Right ventricle myocardium superior (tissue), 1 donor: ENCODE measurements around the gene P4HA3. TPM values are rescaled to one million over a fixed set of nuclear protein-coding genes. Genes with fewer than 3 reads are reported as not detected.

Experiments used
- ATAC-seq: fragments of 200-7000 bp; cut with Tn5 transposase; one replicate; pipeline ENCODE4 v1.9.1; 2020; ENCODE audit warnings: mild to moderate bottlenecking; ENCODE audit not compliant: poor library complexity
- DNase-seq: peaks from one replicate; pipeline ENCODE4 v3.0.0-alpha.2; 2020
- intact Hi-C: fragments of 100-400 bp; cut with DNase I; formaldehyde crosslinking; loops from one replicate; pipeline ENCODE4 v1.11.2; 2022
- total RNA-seq: library from RNA; stranded (reverse); fragmentation: NEBNext Ultra II Directional; extraction: Animal tissue kit (Norgen Biotek cat#: 25700); gene quantifications from one replicate; pipeline ENCODE4 v1.2.1, GENCODE V29; 2021
- donor health status: DM: no; HTN: yes; CAD: no; lungs with severe emphysema.

The P4HA3 gene
- total RNA-seq, 1 donor from 2014 or later = not detected

DNA sequence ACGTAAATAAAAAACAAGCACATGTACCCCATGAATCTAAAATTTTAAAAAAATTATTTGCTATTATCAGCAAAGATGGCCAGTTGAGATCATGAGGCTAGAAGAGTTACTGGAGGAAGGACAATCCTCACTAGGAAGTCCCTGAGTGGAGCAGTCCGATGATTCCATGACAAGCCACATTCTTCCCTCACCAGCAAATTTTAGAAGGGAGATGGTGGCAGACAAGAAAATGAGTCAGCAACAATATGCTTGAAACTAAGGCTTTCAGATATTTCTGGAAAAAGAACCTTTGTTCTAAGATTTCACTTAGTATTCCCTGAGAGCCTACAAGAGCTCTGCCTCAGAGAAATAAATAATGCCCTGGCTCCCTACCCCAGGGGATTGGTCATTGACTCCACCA is 34.9 kb downstream of the P4HA3 start:
- intact Hi-C loops = no loop called here
- ATAC-seq = no peak
- no peak for DNase-seq

GRCh38 chr11:74272276-74272675 is 39.2 kb downstream of the P4HA3 start:
- no peak for DNase-seq
- no peak for ATAC-seq
- intact Hi-C loops = no loop called here

DNA sequence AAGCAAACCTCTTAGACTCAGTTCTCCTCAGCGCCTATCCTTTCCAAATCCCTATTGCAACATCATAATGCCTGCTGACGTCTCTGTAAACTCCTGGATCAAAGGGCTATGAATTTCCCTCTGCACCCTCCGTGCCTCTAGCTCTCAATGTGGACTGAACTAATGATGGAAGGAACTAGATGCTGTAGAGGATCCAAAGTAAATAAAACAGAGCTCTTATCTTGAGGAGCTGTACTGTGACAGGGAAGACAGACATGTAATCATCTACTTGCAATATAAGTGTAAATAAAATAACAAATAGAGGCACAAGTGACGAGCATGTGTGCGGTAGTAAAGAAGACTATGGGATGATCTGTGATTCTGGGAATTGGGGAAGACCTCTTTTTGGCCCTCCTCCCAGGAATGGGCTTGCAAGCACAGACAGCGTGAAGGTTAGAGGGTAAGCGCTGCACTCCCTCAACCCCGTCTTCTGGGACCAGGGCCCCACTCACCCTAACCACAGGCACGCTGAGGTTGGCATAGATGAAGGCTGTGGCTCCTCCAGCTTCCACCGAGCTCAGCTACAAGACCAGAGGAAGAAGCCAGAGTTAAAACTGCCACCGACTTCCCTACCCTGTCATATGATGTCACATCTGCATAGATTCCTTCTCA is 42.2 kb downstream of the P4HA3 start:
- ATAC-seq (no peak), DNase-seq (no peak)
- intact Hi-C loops = no loop called here

- ATAC-seq = no peak
- no peak for DNase-seq
Observed at GRCh38 chr11:74268456-74268855, 43.0 kb downstream of the P4HA3 start.

GRCh38 chr11:74267014-74267413 is 44.4 kb downstream of the P4HA3 start:
- intact Hi-C loops = no loop called here
- no peak for ATAC-seq
- no peak for DNase-seq

More at GRCh38 chr11:74268456-74268855, 43.0 kb downstream of the P4HA3 start:
- intact Hi-C loops = no loop called here

- DNase-seq (no peak), ATAC-seq (no peak)
- intact Hi-C loops = no loop called here
Observed at GRCh38 chr11:74265256-74265655, 46.2 kb downstream of the P4HA3 start.

DNA sequence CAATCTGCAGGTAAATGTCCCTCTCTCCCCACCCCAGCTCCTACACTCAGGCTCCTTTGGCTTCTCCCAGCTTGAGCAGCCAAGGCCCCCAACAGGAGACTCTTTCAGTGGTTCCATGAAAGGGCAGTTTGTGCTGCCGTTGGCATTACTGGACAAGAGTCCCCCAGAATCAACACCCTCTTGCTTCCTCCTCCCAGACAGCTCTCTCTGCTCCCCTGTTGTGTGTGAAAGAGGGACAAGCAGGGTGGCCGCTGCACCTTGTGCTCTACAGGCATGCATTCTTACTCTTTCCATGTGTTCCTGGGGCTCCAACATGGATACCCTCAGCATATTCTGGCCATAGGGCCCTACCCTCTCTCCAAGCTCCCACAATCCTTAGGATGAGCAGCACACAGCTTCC is 48.7 kb downstream of the P4HA3 start:
- ATAC-seq (no peak), DNase-seq (no peak)
- intact Hi-C loops = no loop called here

DNA sequence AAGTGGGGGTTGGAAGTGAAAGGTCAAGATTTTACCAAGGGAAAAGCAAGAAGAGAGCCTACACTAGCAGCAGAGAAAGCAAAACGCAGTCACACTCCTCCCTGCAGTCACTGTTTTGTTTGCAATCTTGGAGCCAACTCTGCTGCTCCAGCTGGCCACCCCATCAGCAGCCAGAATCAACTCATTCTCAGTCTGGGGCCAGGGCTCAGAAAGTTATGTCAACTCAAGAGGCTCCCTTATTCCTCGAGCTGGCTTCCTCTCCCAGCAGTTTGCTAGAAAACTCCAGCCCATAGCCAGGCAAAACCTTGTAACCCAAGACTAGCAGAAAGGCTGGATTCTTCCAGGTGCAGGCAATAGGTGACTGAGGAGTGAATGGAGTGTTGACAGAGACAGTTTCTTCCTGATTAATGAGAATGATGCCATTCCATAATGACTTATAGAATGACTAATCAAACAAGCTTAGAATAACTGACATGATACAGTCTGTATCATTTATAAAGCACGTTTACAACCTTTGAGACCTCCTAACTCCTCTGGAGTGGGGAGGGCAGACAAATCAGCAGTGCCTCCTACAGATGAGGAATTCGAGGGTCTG is 53.4 kb downstream of the P4HA3 start:
- ATAC-seq = peak; percentile 67
- DNase-seq = peak; percentile 69
- intact Hi-C loops = loop anchor here (5.0 kb wide), 1 partner anchor 189 kb away; no protein-coding TSS in a partner anchor

DNA sequence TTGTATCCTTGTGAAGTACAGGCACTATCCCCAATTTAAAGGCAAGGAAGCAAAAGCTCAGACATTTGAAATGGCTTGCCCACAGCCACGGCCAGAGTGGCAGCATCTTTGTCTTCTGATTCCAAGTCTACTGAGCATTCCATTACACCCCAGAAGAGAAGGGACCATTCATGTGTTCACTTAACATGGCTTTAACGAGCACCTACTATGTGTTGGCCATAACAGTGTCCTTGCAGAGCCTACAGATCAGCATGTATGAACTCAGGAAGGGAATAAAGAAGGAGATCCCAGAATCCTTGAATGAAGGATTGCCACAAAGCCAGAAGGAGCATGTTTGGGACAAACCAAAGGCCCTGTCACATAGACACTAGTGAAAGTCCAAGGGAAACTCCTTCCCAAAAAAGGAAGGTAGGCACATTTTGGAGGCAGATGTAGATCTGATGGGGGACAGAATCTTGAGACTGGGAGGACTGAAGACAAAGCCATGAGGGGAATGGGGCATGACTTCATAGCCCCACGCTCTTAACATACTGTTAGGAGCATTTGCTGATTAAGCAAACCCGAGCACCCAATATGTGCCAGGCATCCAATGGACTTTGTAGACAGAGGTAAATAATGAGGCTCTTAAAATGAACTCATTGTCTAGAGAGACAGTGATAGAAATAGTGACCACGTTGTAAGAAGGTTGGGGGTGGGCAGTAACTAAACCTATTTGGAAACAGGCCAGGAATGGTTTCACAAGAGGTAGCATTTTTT is 54.9 kb downstream of the P4HA3 start:
- ATAC-seq = no peak
- intact Hi-C loops = loop anchor here (5.0 kb wide), 1 partner anchor 191 kb away; no protein-coding TSS in a partner anchor
- no peak for DNase-seq

GRCh38 chr11:74255741-74256375 is 55.6 kb downstream of the P4HA3 start:
- ATAC-seq = peak; percentile 75
- intact Hi-C loops = loop anchor here (5.0 kb wide), 1 partner anchor 191 kb away; no protein-coding TSS in a partner anchor
- DNase-seq = no peak

DNA sequence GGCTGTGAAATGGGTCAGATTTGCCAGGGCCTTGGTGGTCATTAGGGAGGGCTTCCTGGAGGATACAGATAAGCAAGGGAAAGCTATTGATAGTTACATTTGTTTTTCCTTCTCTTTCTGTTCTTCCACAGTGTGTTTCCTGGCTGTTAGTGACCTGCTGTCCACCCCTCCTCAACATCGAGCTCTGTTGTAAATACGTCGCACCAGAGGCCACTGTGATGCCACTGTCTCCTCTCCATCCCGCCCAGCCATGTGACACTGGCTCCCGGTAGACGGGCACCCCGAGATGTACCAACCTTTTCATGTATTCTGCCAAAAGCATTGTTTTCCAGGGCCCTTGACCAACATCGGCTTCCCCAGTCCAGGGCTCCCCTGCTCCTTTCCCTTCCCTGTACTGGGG is 58.1 kb downstream of the P4HA3 start:
- no peak for ATAC-seq
- intact Hi-C loops = no loop called here

DNA sequence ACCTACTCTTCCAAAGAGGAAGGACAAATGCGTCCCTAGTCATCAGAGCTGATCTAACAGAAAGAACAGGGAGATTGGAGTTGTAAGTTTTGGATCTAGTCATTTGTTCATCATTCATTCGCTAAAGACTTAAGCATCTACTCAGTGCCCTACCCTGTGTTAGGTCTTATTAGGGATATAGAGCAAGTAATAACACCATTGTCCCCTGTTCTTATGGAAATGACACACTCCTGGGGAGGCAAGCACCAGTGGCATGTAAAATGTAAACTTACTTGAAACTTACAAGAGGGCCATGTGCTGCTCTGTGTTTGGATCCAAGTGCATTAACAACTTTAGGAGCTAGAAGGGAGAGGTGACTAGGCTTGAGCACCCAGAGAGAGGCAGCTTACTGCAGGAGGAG is 61.9 kb downstream of the P4HA3 start:
- intact Hi-C loops = no loop called here
- ATAC-seq = no peak
- DNase-seq = no peak

More for the DNA sequence above, 58.1 kb downstream of the P4HA3 start:
- no peak for DNase-seq

DNA sequence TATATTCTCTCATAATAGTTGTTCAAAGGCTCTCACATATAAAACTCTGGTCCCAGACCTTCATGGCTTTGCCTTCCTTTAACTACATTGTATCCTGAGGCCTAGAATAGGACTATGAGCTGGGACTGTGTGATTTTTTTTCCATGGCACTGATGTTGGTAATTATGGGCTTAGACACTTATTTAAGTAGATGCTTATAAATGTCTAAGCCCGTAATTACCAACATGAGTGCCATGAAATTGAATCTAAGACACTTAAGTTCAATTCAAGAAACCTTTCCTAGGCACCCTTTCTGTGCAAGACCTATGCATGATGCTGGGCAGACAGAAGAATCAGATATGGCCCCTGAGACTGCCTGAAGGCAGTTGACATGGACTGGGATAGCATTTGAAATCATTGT is 63.0 kb downstream of the P4HA3 start:
- DNase-seq (no peak), ATAC-seq (no peak)
- intact Hi-C loops = no loop called here

- peak; percentile 69 for ATAC-seq
- no peak for DNase-seq
- intact Hi-C loops = no loop called here
Observed at GRCh38 chr11:74238243-74238642, 73.2 kb downstream of the P4HA3 start.

DNA sequence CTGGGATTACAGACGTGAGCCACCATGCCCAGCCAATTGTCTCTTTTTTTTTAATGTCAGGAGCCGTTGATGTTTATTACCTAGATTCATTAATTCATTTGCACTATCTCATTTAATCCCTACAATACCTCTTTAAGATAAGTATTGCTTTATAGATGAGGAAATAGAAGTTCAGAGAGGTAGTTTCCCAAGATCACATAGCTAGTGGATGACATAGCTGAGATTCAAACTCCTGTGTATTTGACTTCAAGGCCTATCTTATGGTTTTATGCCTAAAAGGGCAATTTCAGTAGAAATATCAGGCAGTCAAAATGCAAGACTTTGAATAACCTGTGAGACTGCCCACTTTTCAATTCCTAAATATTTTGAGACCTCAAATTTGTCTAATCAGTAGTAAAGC is 73.9 kb downstream of the P4HA3 start:
- no peak for ATAC-seq
- intact Hi-C loops = no loop called here

DNA sequence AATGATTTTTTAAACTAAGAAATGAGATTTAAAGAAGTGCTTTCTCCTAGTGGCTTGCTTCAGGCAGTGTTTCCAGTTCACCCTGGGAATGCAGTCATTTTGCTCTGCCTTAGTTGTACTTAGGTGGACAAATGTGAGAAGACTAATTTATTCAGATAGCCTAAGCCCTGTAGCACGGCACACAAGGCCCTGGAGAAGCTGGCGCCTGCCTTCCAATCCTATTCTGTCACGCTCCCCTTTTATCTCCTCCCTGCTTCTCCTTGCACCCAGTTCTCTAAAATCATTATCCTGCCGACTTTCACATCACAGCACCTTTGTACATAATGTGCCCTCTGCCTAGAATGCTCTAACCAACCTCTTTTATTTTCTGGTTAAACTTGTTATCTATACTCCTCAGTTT is 76.3 kb downstream of the P4HA3 start:
- intact Hi-C loops = no loop called here
- DNase-seq (no peak), ATAC-seq (no peak)

More for the DNA sequence above, 73.9 kb downstream of the P4HA3 start:
- DNase-seq = no peak

- ATAC-seq (no peak), DNase-seq (no peak)
- intact Hi-C loops = no loop called here
Observed at GRCh38 chr11:74233683-74234082, 77.8 kb downstream of the P4HA3 start.

- ATAC-seq (peak; percentile 57), DNase-seq (no peak)
- intact Hi-C loops = no loop called here
Observed at GRCh38 chr11:74232311-74232950, 79.0 kb downstream of the P4HA3 start.

GRCh38 chr11:74226907-74227306 is 84.5 kb downstream of the P4HA3 start:
- intact Hi-C loops = no loop called here
- DNase-seq = no peak
- peak; percentile 86 for ATAC-seq
